Type B pancreatic cell (in vitro differentiated cells): Measurements from ENCODE around the gene ETS1. TPM values are rescaled to one million over a fixed set of nuclear protein-coding genes. Genes with fewer than 3 reads are reported as not detected.

ENCODE experiments used
- DNase-seq: peaks from one replicate; pipeline ENCODE4 v3.0.0; 2021; ENCODE audit warnings: mixed read lengths; ENCODE audit not compliant: unreplicated experiment; ENCODE audit errors: extremely low spot score
- H3K27ac Mint-ChIP-seq: 2 replicates; pipeline ENCODE4 v1.8.0; 2021; ENCODE audit warnings: mild to moderate bottlenecking, mixed read lengths
- H3K27me3 Mint-ChIP-seq: 2 replicates; pipeline ENCODE4 v1.8.0; 2021; ENCODE audit warnings: mixed read lengths
- H3K36me3 Mint-ChIP-seq: 2 replicates; pipeline ENCODE4 v1.8.0; 2021; ENCODE audit warnings: mixed read lengths
- H3K4me1 Mint-ChIP-seq: one replicate; pipeline ENCODE4 v1.8.0; 2021; ENCODE audit warnings: mixed read lengths; ENCODE audit not compliant: unreplicated experiment
- H3K4me3 Mint-ChIP-seq: 2 replicates; pipeline ENCODE4 v1.8.0; 2021; ENCODE audit warnings: mild to moderate bottlenecking, mixed read lengths
- H3K9me3 Mint-ChIP-seq: 2 replicates; pipeline ENCODE4 v1.8.0; 2021; ENCODE audit warnings: mixed read lengths
- total RNA-seq: library from RNA; stranded (reverse); gene quantifications from 2 replicates; pipeline ENCODE4 v1.2.1, GENCODE V29; 2021; ENCODE audit warnings: low replicate concordance
- TF ChIP-seq, protein P1 (sequence below): fragments of 200-600 bp; sonication (generic); conservative IDR thresholded peaks from 2 replicates; pipeline ENCODE4 v1.5.0; 2021; ENCODE audit warnings: antibody characterized with exemption, mild to moderate bottlenecking

ETS1 gene
- total RNA-seq, 1 donor from 2014 or later: 40.6 TPM

DNA sequence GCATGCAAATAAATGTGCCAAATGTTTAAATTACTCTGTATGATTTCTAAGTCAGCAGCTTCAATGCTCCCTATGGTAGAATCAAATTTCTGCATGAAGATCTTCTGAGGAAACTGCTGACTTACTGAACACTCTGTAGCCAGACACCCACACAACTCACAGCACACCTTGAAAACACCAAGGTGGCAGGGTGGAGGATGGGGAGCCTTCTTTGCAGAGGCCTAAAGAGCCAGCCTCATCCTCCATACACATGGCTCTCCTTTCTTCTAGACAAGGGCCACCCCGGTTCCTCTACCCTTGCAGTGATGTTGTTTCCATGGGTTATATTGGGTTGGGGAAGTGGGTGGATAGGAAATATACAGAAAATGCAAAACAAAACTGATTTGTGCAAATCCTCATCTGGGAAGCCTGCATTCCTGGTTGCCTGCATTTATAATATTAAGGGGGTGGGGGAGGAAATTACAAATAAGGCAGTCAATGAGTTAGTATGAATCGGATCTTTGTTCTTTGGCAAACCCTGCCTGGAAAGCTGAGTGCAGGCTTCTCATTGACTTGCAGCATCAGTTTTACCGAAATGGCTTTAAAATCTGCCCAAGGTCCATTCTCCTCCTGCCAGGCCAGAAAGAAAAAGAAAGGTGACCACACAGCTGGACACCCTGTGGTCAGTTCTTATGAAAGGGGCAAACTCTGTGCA, 15.8 kb upstream of the ETS1 start:
- H3K9me3 Mint-ChIP-seq: peaks cover 5% of the 10 kb centered on the region
- no peaks in the 10 kb centered on the region for H3K36me3 Mint-ChIP-seq
- H3K4me1 Mint-ChIP-seq: peaks cover 6% of the 10 kb centered on the region
- no peak overlapping the region for H3K4me3 Mint-ChIP-seq
- DNase-seq: no peak
- peaks cover 17% of the 10 kb centered on the region for H3K27me3 Mint-ChIP-seq
- H3K27ac Mint-ChIP-seq: no peak overlapping the region
- TF ChIP-seq, protein P1, sequence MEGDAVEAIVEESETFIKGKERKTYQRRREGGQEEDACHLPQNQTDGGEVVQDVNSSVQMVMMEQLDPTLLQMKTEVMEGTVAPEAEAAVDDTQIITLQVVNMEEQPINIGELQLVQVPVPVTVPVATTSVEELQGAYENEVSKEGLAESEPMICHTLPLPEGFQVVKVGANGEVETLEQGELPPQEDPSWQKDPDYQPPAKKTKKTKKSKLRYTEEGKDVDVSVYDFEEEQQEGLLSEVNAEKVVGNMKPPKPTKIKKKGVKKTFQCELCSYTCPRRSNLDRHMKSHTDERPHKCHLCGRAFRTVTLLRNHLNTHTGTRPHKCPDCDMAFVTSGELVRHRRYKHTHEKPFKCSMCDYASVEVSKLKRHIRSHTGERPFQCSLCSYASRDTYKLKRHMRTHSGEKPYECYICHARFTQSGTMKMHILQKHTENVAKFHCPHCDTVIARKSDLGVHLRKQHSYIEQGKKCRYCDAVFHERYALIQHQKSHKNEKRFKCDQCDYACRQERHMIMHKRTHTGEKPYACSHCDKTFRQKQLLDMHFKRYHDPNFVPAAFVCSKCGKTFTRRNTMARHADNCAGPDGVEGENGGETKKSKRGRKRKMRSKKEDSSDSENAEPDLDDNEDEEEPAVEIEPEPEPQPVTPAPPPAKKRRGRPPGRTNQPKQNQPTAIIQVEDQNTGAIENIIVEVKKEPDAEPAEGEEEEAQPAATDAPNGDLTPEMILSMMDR: no peak

DNA sequence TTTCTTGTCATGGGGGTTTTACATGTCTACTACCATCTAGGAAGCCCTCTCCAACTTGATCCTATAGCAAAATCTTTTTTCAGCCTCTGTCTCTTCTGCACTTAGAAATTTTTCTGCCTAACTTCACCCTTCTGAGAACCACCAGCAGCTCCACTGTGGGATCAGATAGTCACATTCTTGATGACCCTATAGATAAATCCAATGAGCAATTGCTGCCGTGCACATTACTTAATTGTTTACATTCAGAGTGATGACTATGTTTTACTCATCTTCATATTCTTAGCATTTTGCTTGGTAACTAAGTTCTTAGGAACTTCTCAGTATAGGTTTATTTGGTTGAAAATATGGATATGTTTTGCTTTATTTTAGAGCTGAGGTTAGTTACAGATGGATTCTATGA, 12.4 kb upstream of the ETS1 start:
- H3K36me3 Mint-ChIP-seq: no peaks in the 10 kb centered on the region
- TF ChIP-seq, protein P1: no peak
- no peak overlapping the region for H3K27ac Mint-ChIP-seq
- H3K9me3 Mint-ChIP-seq: peaks cover 5% of the 10 kb centered on the region
- DNase-seq: no peak
- peaks cover 17% of the 10 kb centered on the region for H3K27me3 Mint-ChIP-seq
- H3K4me3 Mint-ChIP-seq: no peak overlapping the region
- H3K4me1 Mint-ChIP-seq: no peaks in the 10 kb centered on the region

DNA sequence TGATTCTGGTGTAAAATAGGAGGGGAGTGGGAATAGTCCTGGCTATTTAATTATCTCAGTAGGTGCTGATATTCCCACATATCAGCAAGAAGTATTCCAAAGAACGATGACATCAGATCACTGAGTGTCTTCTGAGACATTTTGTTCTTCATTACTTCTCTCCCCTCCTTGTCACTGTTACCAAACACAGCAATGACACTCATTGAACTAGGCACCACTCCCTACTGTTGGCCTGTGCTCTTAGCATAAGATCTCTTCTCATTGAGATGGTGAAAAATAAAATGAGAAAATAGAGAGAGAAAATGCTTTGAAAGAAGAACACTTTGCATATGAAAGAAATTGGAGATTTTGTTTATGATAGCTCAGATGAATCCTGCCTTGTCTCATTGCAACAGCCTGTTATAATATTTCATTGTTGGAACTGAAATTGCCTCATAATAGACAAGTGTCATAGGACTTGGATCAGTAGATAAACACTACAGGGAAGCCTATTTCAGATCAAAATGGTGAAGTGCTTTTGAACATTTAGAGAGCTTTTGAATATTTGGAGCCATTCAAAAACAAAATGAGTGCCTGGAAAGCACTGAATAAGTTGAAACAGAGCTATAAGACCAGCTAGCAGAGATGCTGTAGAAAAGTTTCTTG, 11.3 kb upstream of the ETS1 start:
- Mint-ChIP-seq H3K9me3 (peaks cover 5% of the 10 kb centered on the region), H3K4me3 (no peak overlapping the region), H3K36me3 (no peaks in the 10 kb centered on the region), H3K27ac (no peak overlapping the region), H3K27me3 (peaks cover 26% of the 10 kb centered on the region), H3K4me1 (no peaks in the 10 kb centered on the region)
- TF ChIP-seq, protein P1: no peak
- DNase-seq: no peak

DNA sequence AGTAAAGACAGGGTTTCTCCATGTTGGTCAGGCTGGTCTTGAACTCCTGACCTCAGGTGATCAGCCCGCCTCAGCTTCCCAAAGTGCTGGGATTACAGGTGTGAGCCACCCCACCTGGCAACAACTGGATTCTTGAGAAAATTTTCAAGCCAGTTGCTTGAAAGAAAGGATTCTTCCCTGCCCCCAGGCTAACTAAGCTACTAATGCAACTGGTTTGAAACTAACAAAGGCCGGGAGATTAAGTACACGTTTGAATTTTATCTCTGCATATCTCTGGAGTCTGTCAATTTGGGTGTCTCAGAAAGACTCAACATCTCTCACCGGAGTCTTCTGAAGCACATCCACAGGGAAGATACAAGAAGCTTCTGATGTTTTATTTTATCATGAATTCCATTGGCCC, 10.7 kb upstream of the ETS1 start:
- H3K36me3 Mint-ChIP-seq: no peaks in the 10 kb centered on the region
- DNase-seq: no peak
- H3K9me3 Mint-ChIP-seq: peaks cover 5% of the 10 kb centered on the region
- H3K4me1 Mint-ChIP-seq: no peaks in the 10 kb centered on the region
- TF ChIP-seq, protein P1: no peak
- H3K27me3 Mint-ChIP-seq: peaks cover 30% of the 10 kb centered on the region
- no peak overlapping the region for H3K27ac Mint-ChIP-seq
- no peak overlapping the region for H3K4me3 Mint-ChIP-seq

DNA sequence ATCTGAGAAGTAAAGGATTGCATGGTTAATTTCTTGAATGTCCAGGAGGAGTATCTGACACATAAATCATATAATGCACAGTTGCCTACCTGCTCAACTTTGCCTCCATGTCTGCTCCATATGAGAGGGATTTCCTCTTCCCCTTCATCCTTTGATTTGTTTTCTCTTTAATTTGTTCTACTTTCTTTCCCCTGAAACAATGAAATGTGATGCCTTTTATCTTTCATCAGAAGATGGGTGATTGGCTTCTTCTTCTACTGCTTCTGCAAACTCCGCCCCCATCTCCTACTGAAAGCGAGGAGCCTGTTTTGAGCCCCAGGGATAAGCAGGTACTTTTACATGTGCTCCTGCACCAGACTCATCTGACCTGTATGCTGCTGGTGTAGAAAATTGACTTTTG, 9.9 kb upstream of the ETS1 start:
- DNase-seq: no peak
- Mint-ChIP-seq H3K4me1 (no peaks in the 10 kb centered on the region), H3K36me3 (no peaks in the 10 kb centered on the region), H3K9me3 (peaks cover 5% of the 10 kb centered on the region), H3K27me3 (peaks cover 38% of the 10 kb centered on the region), H3K27ac (no peak overlapping the region), H3K4me3 (no peak overlapping the region)
- TF ChIP-seq, protein P1: no peak
